ENCODE data around the gene STPG3. TPM values are rescaled to one million over a fixed set of nuclear protein-coding genes. Genes with fewer than 3 reads are reported as not detected.

Gene STPG3
- total and polyA plus RNA-seq, 3 donors from 2014 or later: 14.6 to 58.9 (median 34.1) TPM

DNA sequence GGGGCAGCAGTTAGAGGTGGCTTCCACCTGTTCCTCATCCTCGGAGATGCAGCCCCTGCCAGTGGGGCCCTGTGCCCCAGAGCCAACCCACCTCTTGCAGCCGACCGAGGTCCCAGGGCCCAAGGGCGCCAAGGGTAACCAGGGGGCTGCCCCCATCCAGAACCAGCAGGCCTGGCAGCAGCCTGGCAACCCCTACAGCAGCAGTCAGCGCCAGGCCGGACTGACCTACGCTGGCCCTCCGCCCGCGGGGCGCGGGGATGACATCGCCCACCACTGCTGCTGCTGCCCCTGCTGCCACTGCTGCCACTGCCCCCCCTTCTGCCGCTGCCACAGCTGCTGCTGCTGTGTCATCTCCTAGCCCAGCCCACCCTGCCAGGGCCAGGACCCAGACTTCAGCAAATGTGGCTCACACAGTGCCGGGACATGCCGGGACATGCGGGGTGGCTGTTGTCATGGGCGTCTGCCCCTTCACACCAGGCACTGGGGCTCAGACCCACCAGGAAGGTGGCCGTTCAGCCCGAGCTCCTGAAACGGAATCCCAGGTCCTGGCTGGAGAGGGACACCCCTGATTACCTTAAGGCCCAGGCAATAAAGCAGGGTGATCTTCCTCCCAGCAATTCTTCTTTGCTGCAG is 25.3 kb upstream of the STPG3 start:
- intact Hi-C loops (cut with DNase I; ENCODE audit: low total_unique reads): loop anchor here (10.0 kb wide), 1 partner anchor 111 kb away; the partner anchor contains the start of gene DPP7
- H3K27ac ChIP-seq: no peak overlapping the region
- no peaks in the 10 kb centered on the region for H3K9me3 ChIP-seq
- no peaks in the 10 kb centered on the region for H3K27me3 ChIP-seq
- H3K4me1 ChIP-seq: peaks cover 28% of the 10 kb centered on the region
- H3K4me3 ChIP-seq: no peak overlapping the region
- WGBS, 2 donors: 81 to 93% methylated on average over 6 to 21 of the region's 21 CpGs
- no peak for DNase-seq
- H3K36me3 ChIP-seq (ENCODE audit: low read depth, missing control alignments): no peaks in the 10 kb centered on the region
- TF ChIP-seq POLR2A (IDR thresholded peaks at IDR 0.05) (no peak), CTCF (IDR thresholded peaks at IDR 0.05) (no peak)

DNA sequence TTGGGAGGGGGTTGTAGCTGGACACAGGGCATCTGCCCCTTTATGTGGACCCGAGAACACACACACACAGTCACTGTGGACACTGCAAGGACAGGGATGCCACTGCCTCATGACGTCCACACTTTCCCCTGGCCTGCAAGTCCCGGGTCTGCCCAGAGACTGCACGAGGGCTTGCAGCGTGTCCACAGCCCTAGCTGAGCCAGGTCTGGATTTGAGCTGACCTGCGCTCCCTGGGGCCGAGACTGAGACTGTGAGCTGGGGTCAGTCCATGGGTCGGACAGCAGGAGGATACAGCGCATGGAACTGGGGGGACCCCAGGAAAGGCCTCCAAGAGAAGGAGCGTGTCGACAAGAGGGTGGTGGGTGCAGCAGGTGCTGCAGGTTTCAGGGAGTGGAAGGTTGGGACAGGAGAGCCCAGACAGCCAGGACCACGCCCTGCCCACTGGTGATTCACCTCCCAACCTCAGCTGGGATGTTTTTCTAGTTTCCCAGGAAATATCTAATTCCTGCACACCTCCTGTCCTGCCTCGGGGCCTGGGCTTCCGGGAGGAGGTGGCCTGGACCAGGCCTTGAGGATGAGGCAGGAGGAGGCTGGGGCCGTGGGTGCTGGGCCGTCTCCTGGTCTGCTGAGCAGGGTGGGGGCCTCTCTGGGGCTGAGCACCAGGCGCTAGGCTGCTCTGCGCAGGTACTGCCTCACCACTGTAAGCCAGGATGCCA is 24.6 kb upstream of the STPG3 start:
- Histone ChIP-seq H3K4me1 (peaks cover 26% of the 10 kb centered on the region), H3K9me3 (no peaks in the 10 kb centered on the region), H3K27me3 (no peaks in the 10 kb centered on the region), H3K27ac (no peak overlapping the region), H3K4me3 (no peak overlapping the region), H3K36me3 (ENCODE audit: low read depth, missing control alignments) (no peaks in the 10 kb centered on the region)
- DNase-seq: no peak
- 73 to 77% methylated on average over 10 to 18 of the region's 18 CpGs for WGBS, 2 donors
- intact Hi-C loops (cut with DNase I; ENCODE audit: low total_unique reads): loop anchor here (10.0 kb wide), 1 partner anchor 112 kb away; the partner anchor contains the start of gene DPP7
- TF ChIP-seq CTCF (IDR thresholded peaks at IDR 0.05) (no peak), POLR2A (IDR thresholded peaks at IDR 0.05) (no peak)

DNA sequence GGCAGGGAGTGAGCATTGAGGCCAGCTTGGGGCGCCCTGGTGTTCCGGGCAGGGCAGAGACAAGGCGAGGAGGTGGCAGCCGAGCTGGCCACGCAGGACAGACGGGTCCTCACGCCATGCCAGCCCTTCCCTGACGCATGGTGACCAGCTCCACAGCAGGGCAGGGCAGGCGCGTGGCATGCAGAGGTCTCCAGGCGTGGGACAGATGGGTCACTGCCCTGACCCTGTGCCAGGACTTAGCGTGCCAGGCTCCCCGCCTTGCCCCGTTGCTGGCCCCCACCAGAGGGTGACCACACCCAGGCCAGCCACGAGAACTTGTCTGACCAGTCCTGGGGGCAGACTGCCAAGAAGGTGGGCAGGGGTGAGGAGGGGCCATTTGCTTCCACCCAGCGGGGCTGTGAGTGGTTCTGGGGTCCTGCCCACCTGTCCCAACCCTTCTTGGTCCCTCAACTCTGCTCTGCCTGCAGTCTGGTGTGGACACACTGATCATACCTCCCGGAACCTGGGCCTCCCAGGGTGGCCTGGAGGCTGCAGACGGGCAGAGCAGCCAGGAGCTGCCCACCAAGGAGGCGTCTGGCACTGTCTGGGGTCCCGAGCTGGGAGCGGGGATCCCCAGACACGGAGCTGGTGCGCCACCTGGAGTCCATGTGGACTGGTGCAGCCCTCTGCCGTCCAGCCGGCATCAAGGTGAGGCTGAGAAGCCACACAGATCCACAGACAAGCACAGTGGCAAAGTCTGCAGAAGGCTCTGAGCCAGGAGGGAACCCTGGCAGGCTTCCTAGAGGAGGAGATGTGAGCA is 23.8 kb upstream of the STPG3 start, which contains the start of gene RNF224:
Gene RNF224 (plus strand): TSS at position 449 of the 799 bp plus-strand sequence. CDS start 834 bp downstream, outside the sequence.
- peak; percentile 80 to 88 (median 80) for TF ChIP-seq CTCF (IDR thresholded peaks at IDR 0.05)
- TF ChIP-seq POLR2A (IDR thresholded peaks at IDR 0.05): no peak
- peaks cover 24% of the 10 kb centered on the region for H3K4me1 ChIP-seq
- intact Hi-C loops (cut with DNase I; ENCODE audit: low total_unique reads): loop anchor here (10.0 kb wide), 1 partner anchor 112 kb away; the partner anchor contains the start of gene DPP7
- H3K27me3 ChIP-seq: no peaks in the 10 kb centered on the region
- H3K36me3 ChIP-seq (ENCODE audit: low read depth, missing control alignments): no peaks in the 10 kb centered on the region
- 34 to 40% methylated on average over 2 to 22 of the region's 25 CpGs for WGBS, 2 donors
- no peaks in the 10 kb centered on the region for H3K9me3 ChIP-seq
- no peak within 1 kb of the TSS for H3K27ac ChIP-seq
- DNase-seq: peak; percentile 79
- H3K4me3 ChIP-seq: no peak within 1 kb of the TSS

- no peaks in the 10 kb centered on the region for H3K9me3 ChIP-seq
- H3K4me1 ChIP-seq: peaks cover 17% of the 10 kb centered on the region
- H3K36me3 ChIP-seq (ENCODE audit: low read depth, missing control alignments): no peaks in the 10 kb centered on the region
- H3K27me3 ChIP-seq: no peaks in the 10 kb centered on the region
- no peak overlapping the region for H3K27ac ChIP-seq
- DNase-seq: no peak
- TF ChIP-seq POLR2A (IDR thresholded peaks at IDR 0.05) (no peak), CTCF (IDR thresholded peaks at IDR 0.05) (no peak)
- no peak overlapping the region for H3K4me3 ChIP-seq
- 29 to 35% methylated on average over 8 to 17 of the region's 18 CpGs for WGBS, 2 donors
- intact Hi-C loops (cut with DNase I; ENCODE audit: low total_unique reads): loop anchor here (10.0 kb wide), 1 partner anchor 113 kb away; the partner anchor contains the start of gene DPP7
Observed at GRCh38 chr9:137227853-137228505, 23.1 kb upstream of the STPG3 start.
